Measurements from ENCODE around the gene SNX5.

GRCh38 chr20:17964073-17964472, 4.5 kb downstream of the SNX5 start:
- TF ChIP-seq POLR2A (IDR thresholded peaks at IDR 0.05) (no peak), CTCF (IDR thresholded peaks at IDR 0.05) (no peak)

All from Peyer's patch (tissue), 4 donors.